ENCODE measurements around the gene RCSD1.
"Not testable (repeated sequence)": the region's sequence is repeated elsewhere in the genome, so short reads cannot be mapped to it uniquely, and the experiment has no call there.

DNA sequence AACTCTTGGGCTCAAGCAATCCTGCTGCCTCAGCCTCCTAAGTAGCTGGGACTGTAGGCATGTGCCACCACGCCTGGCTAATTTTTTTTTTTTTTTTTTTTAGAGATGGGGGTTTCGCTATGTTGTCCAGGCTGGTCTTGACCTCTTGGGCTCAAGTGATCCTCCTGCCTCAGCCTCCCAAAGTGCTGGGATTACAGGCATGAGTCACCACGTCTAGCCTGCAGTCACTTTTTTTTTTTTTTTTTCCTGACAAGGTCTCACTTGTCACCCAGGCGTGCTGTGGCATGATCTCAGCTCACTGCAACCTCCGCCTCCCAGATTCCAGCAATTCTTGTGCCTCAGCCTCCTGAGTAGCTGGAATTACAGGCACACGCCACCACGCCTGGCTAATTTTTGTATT lies 111.1 kb downstream of the RCSD1 start:
- TF ChIP-seq POLR2A, POLR2AphosphoS5 (IDR thresholded peaks at IDR 0.05): not testable (repeated sequence)
- TF ChIP-seq, protein P1, sequence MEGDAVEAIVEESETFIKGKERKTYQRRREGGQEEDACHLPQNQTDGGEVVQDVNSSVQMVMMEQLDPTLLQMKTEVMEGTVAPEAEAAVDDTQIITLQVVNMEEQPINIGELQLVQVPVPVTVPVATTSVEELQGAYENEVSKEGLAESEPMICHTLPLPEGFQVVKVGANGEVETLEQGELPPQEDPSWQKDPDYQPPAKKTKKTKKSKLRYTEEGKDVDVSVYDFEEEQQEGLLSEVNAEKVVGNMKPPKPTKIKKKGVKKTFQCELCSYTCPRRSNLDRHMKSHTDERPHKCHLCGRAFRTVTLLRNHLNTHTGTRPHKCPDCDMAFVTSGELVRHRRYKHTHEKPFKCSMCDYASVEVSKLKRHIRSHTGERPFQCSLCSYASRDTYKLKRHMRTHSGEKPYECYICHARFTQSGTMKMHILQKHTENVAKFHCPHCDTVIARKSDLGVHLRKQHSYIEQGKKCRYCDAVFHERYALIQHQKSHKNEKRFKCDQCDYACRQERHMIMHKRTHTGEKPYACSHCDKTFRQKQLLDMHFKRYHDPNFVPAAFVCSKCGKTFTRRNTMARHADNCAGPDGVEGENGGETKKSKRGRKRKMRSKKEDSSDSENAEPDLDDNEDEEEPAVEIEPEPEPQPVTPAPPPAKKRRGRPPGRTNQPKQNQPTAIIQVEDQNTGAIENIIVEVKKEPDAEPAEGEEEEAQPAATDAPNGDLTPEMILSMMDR (IDR thresholded peaks at IDR 0.05): not testable (repeated sequence)

Measured in stomach (tissue), 4 donors.